Measurements from ENCODE around the gene PEX14. TPM values are rescaled to one million over a fixed set of nuclear protein-coding genes. Genes with fewer than 3 reads are reported as not detected.

PEX14 gene
- polyA plus RNA-seq, 1 donor (not counting 4 experiments of a cell fraction or from before 2014, with no cell fraction given): 8.4 TPM

DNA sequence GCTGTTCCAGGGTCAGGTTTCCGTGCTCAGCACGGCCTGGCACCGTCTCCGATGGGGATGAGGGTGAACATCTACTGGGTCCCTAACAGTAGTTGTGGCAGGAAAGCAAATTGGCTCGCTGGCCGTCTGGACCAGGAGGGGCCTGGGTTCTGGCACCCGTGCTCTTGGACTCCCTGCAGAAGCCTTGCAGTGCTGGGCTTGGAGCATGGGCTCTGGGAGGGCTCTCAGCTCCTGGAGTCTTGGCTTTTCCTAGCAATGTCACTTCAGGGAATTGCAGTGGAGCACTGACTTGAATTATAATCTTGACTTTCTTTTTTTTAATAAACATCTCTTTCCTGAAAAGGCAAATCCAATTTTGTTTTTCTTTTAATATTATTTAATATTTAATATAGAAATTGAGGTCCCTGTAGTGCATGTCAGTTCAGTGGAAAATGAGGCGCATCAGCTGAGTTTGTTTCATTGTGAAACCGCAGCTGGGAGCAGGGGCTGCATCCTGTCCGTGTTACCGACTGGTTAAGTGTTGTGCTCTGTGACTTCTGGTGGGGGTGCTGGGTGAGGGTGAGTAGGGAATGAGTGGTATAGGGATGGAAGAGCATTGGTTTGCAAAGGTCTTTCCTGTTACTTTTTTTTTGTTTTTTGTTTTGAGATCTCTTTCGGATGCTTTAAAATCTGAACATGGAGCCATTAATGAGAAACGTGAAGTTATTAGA, 64.1 kb downstream of the PEX14 start:
- DNase-seq (ENCODE audit: low read depth, low spot score): no peak
- TF ChIP-seq, protein P1, sequence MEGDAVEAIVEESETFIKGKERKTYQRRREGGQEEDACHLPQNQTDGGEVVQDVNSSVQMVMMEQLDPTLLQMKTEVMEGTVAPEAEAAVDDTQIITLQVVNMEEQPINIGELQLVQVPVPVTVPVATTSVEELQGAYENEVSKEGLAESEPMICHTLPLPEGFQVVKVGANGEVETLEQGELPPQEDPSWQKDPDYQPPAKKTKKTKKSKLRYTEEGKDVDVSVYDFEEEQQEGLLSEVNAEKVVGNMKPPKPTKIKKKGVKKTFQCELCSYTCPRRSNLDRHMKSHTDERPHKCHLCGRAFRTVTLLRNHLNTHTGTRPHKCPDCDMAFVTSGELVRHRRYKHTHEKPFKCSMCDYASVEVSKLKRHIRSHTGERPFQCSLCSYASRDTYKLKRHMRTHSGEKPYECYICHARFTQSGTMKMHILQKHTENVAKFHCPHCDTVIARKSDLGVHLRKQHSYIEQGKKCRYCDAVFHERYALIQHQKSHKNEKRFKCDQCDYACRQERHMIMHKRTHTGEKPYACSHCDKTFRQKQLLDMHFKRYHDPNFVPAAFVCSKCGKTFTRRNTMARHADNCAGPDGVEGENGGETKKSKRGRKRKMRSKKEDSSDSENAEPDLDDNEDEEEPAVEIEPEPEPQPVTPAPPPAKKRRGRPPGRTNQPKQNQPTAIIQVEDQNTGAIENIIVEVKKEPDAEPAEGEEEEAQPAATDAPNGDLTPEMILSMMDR (optimal IDR thresholded peaks at IDR 0.05 in 1 of 3, IDR thresholded peaks at IDR 0.05 in 1 of 3, conservative IDR thresholded peaks at IDR 0.05 in 1 of 3; ENCODE audit: extremely low read depth in 1 of 3, insufficient read depth in 2 of 3, low read length in 3 of 3): no peak
- no peak for TF ChIP-seq EZH2 (IDR thresholded peaks at IDR 0.05; ENCODE audit: low read length)
- Histone ChIP-seq H3K27me3 (ENCODE audit: control insufficient read depth, extremely low read depth, insufficient read depth, low read length) (no peaks in the 10 kb centered on the region), H3K36me3 (ENCODE audit: control insufficient read depth in 2 of 2, extremely low read depth in 1 of 2, insufficient read depth in 2 of 2, low read length in 2 of 2) (peaks cover 15 to 21% of the 10 kb centered on the region in 2 experiments), H3K4me3 (ENCODE audit: control insufficient read depth in 2 of 3, extremely low read depth in 1 of 3, insufficient read depth in 2 of 3, low read depth in 1 of 3, low read length in 3 of 3) (no peak overlapping the region), H3K79me2 (ENCODE audit: control insufficient read depth, insufficient read depth, low read length) (peaks cover 8% of the 10 kb centered on the region), H3K4me2 (ENCODE audit: control insufficient read depth, extremely low read depth, insufficient read depth, low read depth, low read length) (no peak overlapping the region), H3K9ac (ENCODE audit: control insufficient read depth, extremely low read depth, insufficient read depth, low read length) (no peak overlapping the region), H3K4me1 (ENCODE audit: control insufficient read depth, extremely low read depth, insufficient read depth, low read length) (no peaks in the 10 kb centered on the region), H2AFZ (ENCODE audit: control insufficient read depth, low read length) (no peak overlapping the region), H3K27ac (ENCODE audit: control insufficient read depth, insufficient read depth, low read length) (no peak overlapping the region), H3K9me1 (ENCODE audit: control insufficient read depth, extremely low read depth, insufficient read depth, low read length) (peaks cover 3% of the 10 kb centered on the region), H4K20me1 (ENCODE audit: control insufficient read depth, extremely low read depth, insufficient read depth, low read length) (no peaks in the 10 kb centered on the region), H3K9me3 (ENCODE audit: control insufficient read depth, low read depth, low read length) (no peaks in the 10 kb centered on the region)
- no peak for FAIRE-seq
- dilution Hi-C loops (cut with MboI; ENCODE audit: extremely low pct_ligation_motif_present, low sequenced_read_pairs): no loop called here

- DNase-seq (ENCODE audit: low read depth, low spot score) (no peak), FAIRE-seq (no peak)
- peaks cover 1% of the 10 kb centered on the region for H3K79me2 ChIP-seq (ENCODE audit: control insufficient read depth, insufficient read depth, low read length)
- H3K36me3 ChIP-seq (ENCODE audit: control insufficient read depth in 2 of 2, extremely low read depth in 1 of 2, insufficient read depth in 2 of 2, low read length in 2 of 2): peaks cover 15 to 21% of the 10 kb centered on the region in 2 experiments
- H2AFZ ChIP-seq (ENCODE audit: control insufficient read depth, low read length): no peak overlapping the region
- no peaks in the 10 kb centered on the region for H4K20me1 ChIP-seq (ENCODE audit: control insufficient read depth, extremely low read depth, insufficient read depth, low read length)
- no peaks in the 10 kb centered on the region for H3K9me1 ChIP-seq (ENCODE audit: control insufficient read depth, extremely low read depth, insufficient read depth, low read length)
- H3K4me1 ChIP-seq (ENCODE audit: control insufficient read depth, extremely low read depth, insufficient read depth, low read length): no peaks in the 10 kb centered on the region
- no peak overlapping the region for H3K4me3 ChIP-seq (ENCODE audit: control insufficient read depth in 2 of 3, extremely low read depth in 1 of 3, insufficient read depth in 2 of 3, low read depth in 1 of 3, low read length in 3 of 3)
- TF ChIP-seq, protein P1 (optimal IDR thresholded peaks at IDR 0.05 in 1 of 3, IDR thresholded peaks at IDR 0.05 in 1 of 3, conservative IDR thresholded peaks at IDR 0.05 in 1 of 3; ENCODE audit: extremely low read depth in 1 of 3, insufficient read depth in 2 of 3, low read length in 3 of 3): no peak
- TF ChIP-seq EZH2 (IDR thresholded peaks at IDR 0.05; ENCODE audit: low read length): no peak
- H3K4me2 ChIP-seq (ENCODE audit: control insufficient read depth, extremely low read depth, insufficient read depth, low read depth, low read length): no peak overlapping the region
- no peaks in the 10 kb centered on the region for H3K27me3 ChIP-seq (ENCODE audit: control insufficient read depth, extremely low read depth, insufficient read depth, low read length)
- dilution Hi-C loops (cut with MboI; ENCODE audit: extremely low pct_ligation_motif_present, low sequenced_read_pairs): no loop called here
- H3K27ac ChIP-seq (ENCODE audit: control insufficient read depth, insufficient read depth, low read length): no peak overlapping the region
- no peak overlapping the region for H3K9ac ChIP-seq (ENCODE audit: control insufficient read depth, extremely low read depth, insufficient read depth, low read length)
- no peaks in the 10 kb centered on the region for H3K9me3 ChIP-seq (ENCODE audit: control insufficient read depth, low read depth, low read length)
Measured at GRCh38 chr1:10539411-10540043, 64.8 kb downstream of the PEX14 start.

Data from keratinocyte (primary cell).